ENCODE data around the gene FBRS.

DNA sequence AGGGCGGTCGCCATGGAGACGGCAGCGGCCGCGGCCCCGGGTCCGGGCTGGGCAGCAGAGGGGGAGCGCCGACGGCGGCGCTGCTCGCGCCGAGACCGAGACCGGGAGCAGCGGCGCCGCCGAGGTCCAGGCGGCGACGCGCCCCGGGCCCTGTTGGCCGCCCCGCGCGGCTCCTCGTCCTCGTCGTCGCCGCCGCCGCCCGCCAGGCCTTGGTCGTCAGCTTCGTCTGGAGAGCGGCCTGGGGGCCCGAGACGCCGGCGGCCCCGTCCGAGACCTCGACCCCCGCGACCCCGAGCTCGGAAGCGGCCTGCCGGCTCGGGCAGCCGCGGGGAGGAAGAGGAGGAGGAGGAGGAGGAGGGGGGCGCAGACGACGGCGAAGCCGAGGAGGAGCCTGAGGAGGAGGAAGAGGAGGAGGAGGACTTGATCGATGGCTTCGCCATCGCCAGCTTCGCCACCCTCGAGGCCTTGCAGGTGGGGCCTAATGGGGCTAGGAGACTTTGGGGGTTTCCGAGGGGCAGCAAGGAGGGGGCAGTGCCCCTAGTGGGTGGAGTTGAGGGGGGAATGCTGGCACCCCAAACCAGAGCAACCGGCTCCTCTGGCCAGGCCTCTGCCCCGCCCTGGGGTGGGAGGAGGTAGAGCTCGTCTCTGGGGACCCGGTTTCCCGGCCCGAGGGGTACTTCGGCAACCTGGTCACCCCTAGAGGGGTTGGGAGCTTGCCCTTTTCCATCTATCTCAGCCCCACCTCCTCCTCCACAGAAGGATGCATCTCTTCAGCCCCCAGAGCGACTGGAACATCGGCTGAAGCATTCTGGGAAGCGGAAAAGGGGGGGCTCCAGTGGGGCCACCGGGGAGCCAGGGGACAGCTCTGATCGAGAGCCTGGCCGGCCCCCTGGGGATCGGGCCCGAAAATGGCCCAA, 1.5 kb downstream of the FBRS start:
- TF ChIP-seq, protein P1, sequence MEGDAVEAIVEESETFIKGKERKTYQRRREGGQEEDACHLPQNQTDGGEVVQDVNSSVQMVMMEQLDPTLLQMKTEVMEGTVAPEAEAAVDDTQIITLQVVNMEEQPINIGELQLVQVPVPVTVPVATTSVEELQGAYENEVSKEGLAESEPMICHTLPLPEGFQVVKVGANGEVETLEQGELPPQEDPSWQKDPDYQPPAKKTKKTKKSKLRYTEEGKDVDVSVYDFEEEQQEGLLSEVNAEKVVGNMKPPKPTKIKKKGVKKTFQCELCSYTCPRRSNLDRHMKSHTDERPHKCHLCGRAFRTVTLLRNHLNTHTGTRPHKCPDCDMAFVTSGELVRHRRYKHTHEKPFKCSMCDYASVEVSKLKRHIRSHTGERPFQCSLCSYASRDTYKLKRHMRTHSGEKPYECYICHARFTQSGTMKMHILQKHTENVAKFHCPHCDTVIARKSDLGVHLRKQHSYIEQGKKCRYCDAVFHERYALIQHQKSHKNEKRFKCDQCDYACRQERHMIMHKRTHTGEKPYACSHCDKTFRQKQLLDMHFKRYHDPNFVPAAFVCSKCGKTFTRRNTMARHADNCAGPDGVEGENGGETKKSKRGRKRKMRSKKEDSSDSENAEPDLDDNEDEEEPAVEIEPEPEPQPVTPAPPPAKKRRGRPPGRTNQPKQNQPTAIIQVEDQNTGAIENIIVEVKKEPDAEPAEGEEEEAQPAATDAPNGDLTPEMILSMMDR (IDR thresholded peaks at IDR 0.05) = peak in 1 of 4 experiments; percentile 31
- no peak for TF ChIP-seq POLR2AphosphoS5 (IDR thresholded peaks at IDR 0.05)
- TF ChIP-seq POLR2A (IDR thresholded peaks at IDR 0.05) = no peak
